Left forelimb (tissue), 1 donor: ENCODE data around the gene ZNRF4.
"Not testable (repeated sequence)": the region's sequence is repeated elsewhere in the genome, so short reads cannot be mapped to it uniquely, and the experiment has no call there.

Source experiments
- DNase-seq: peaks from one replicate; pipeline ENCODE4 v3.0.0-alpha.2; 2018; ENCODE audit warnings: low spot score

The ZNRF4 gene

GRCh38 chr19:5455367-5456129 lies at the start of gene ZNRF4:
TSS of gene ZNRF4 (plus strand) at chr19:5455417. CDS start at chr19:5455492, 75 bp downstream.
- DNase-seq, result no peak

GRCh38 chr19:5406198-5406597 lies 49.0 kb upstream of the ZNRF4 start:
- not testable (repeated sequence) for DNase-seq

GRCh38 chr19:5406816-5407215 lies 48.4 kb upstream of the ZNRF4 start:
- no peak for DNase-seq

- DNase-seq, result no peak
Measured at GRCh38 chr19:5407356-5407755, 47.9 kb upstream of the ZNRF4 start.

- DNase-seq, result no peak
Measured at GRCh38 chr19:5417495-5418436, 37.5 kb upstream of the ZNRF4 start.

- no peak for DNase-seq
Measured at GRCh38 chr19:5418677-5419076, 36.5 kb upstream of the ZNRF4 start.

GRCh38 chr19:5420953-5421352 lies 34.3 kb upstream of the ZNRF4 start:
- no peak for DNase-seq

GRCh38 chr19:5423567-5424125 lies 31.6 kb upstream of the ZNRF4 start:
- no peak for DNase-seq

- no peak for DNase-seq
Measured at GRCh38 chr19:5424192-5424973, 30.8 kb upstream of the ZNRF4 start.

- DNase-seq, result no peak
Measured at GRCh38 chr19:5425260-5425659, 30.0 kb upstream of the ZNRF4 start.

GRCh38 chr19:5430237-5430636 lies 25.0 kb upstream of the ZNRF4 start:
- no peak for DNase-seq

- no peak for DNase-seq
Measured at GRCh38 chr19:5432687-5433086, 22.5 kb upstream of the ZNRF4 start.

- no peak for DNase-seq
Measured at GRCh38 chr19:5434351-5434917, 20.8 kb upstream of the ZNRF4 start.

GRCh38 chr19:5434970-5435641 lies 20.1 kb upstream of the ZNRF4 start:
- no peak for DNase-seq

GRCh38 chr19:5435642-5436017 lies 19.6 kb upstream of the ZNRF4 start:
- no peak for DNase-seq

- DNase-seq, result no peak
Measured at GRCh38 chr19:5436106-5436947, 18.9 kb upstream of the ZNRF4 start.

- no peak for DNase-seq
Measured at GRCh38 chr19:5436948-5437306, 18.3 kb upstream of the ZNRF4 start.

GRCh38 chr19:5438756-5439155 lies 16.5 kb upstream of the ZNRF4 start:
- DNase-seq, result not testable (repeated sequence)

GRCh38 chr19:5439452-5439851 lies 15.8 kb upstream of the ZNRF4 start:
- no peak for DNase-seq

- DNase-seq, result no peak
Measured at GRCh38 chr19:5440299-5440698, 14.9 kb upstream of the ZNRF4 start.
